Right cardiac atrium (tissue), 5 donors: ENCODE measurements around the gene COL9A1. TPM values are rescaled to one million over a fixed set of nuclear protein-coding genes. Genes with fewer than 3 reads are reported as not detected.
A peak's percentile ranks its signal among the peaks of the same experiment; 100 is the strongest.

ENCODE experiments used
- ATAC-seq, 2 donors: fragments of 200-7000 bp; cut with Tn5 transposase; one replicate each; pipeline versions ENCODE4 v1.8.0 to v1.9.1; 2020; ENCODE audit warnings: moderate library complexity in 2 of 2, mild to moderate bottlenecking in 1 of 2
- DNase-seq, 3 donors: peaks; one replicate each; pipeline ENCODE4 v3.0.0-alpha.2; 2020
- H3K27ac ChIP-seq: one replicate; pipeline ENCODE4 v1.5.1; 2013; ENCODE audit warnings: mild to moderate bottlenecking, low read length, control low read depth, moderate library complexity
- H3K27me3 ChIP-seq: one replicate; pipeline ENCODE4 v1.6.1; 2013; ENCODE audit not compliant: control insufficient read depth, insufficient read depth
- H3K4me1 ChIP-seq: one replicate; pipeline ENCODE4 v1.6.1; 2013; ENCODE audit warnings: low read length; ENCODE audit not compliant: control insufficient read depth, insufficient read depth
- H3K4me3 ChIP-seq: one replicate; pipeline ENCODE4 v1.5.1; 2013; ENCODE audit warnings: low read length, control low read depth
- H3K9me3 ChIP-seq: one replicate; pipeline ENCODE4 v1.6.1; 2013; ENCODE audit warnings: low read length; ENCODE audit not compliant: control insufficient read depth
- WGBS: extraction: QIAGEN DNeasy Blood & Tissue Kit; methylation state at CpG from one replicate; pipeline ENCODE4 v1.1.7; 2013; 5-methylcytosine and 5-hydroxymethylcytosine counted together
- intact Hi-C, 4 donors: fragments of 100-400 bp; cut with DNase I; formaldehyde crosslinking; loops; one replicate each; pipeline versions ENCODE4 v1.11.0 to v1.14.0; 2022 to 2023
- polyA plus RNA-seq: library from polyadenylated mRNA; stranded (reverse); fragments of 200-250 nt; gene quantifications from one replicate; pipeline ENCODE4 v1.2.3, GENCODE V29; 2013
- total RNA-seq, 4 donors: library from RNA; stranded (reverse); fragmentation: NEBNext Ultra II Directional; extraction: Animal tissue kit (Norgen Biotek cat#: 25700); gene quantifications; one replicate each; pipeline ENCODE4 v1.2.1, GENCODE V29; 2021
- donor health status: healthy with polysubstance abuse.
- donor health status: DM: no; HTN: yes; CAD: no.
- donor health status: DM: no; HTN: no; CAD: no.
- donor health status: DM: no; HTN: yes; CAD: no; lungs with severe emphysema.
- donor health status: DM: yes; HTN: yes; CAD: no.

COL9A1 gene
- total and polyA plus RNA-seq, 5 donors, result 1.9 to 14.3 (median 4.9) TPM

- WGBS, result 35% methylated on average over 2 of the region's 2 CpGs
- intact Hi-C loops, result no loop called here
- Histone ChIP-seq H3K27me3 (no peaks in the 10 kb centered on the region), H3K4me1 (no peaks in the 10 kb centered on the region), H3K4me3 (no peak overlapping the region), H3K9me3 (no peaks in the 10 kb centered on the region), H3K27ac (no peak overlapping the region)
- DNase-seq, result no peak
- no peak for ATAC-seq
These were observed 13.6 kb downstream of the COL9A1 start for GRCh38 chr6:70289299-70289698.

- no peak overlapping the region for H3K27ac ChIP-seq
- H3K4me3 ChIP-seq, result no peak overlapping the region
- DNase-seq (no peak), ATAC-seq (no peak)
- intact Hi-C loops, result no loop called here
- no peaks in the 10 kb centered on the region for H3K9me3 ChIP-seq
- no peaks in the 10 kb centered on the region for H3K27me3 ChIP-seq
- WGBS, result 79% methylated on average over 5 of the region's 5 CpGs
- no peaks in the 10 kb centered on the region for H3K4me1 ChIP-seq
These were observed 16.0 kb downstream of the COL9A1 start for GRCh38 chr6:70286905-70287304.

GRCh38 chr6:70285201-70285600 is 17.7 kb downstream of the COL9A1 start:
- DNase-seq (no peak), ATAC-seq (no peak)
- Histone ChIP-seq H3K9me3 (no peaks in the 10 kb centered on the region), H3K27ac (no peak overlapping the region), H3K27me3 (no peaks in the 10 kb centered on the region), H3K4me1 (no peaks in the 10 kb centered on the region), H3K4me3 (no peak overlapping the region)
- WGBS, result 82% methylated on average over 4 of the region's 4 CpGs
- intact Hi-C loops, result no loop called here

GRCh38 chr6:70282919-70283461 is 19.9 kb downstream of the COL9A1 start:
- no peaks in the 10 kb centered on the region for H3K9me3 ChIP-seq
- H3K27ac ChIP-seq, result no peak overlapping the region
- H3K4me1 ChIP-seq, result no peaks in the 10 kb centered on the region
- intact Hi-C loops, result no loop called here
- H3K27me3 ChIP-seq, result no peaks in the 10 kb centered on the region
- peak overlapping the region; percentile 34 for H3K4me3 ChIP-seq
- DNase-seq (peak in 2 of 3 donors; percentile 43 to 67), ATAC-seq (peak; percentile 55 to 57)
- WGBS, result 6% methylated on average over 31 of the region's 31 CpGs

GRCh38 chr6:70282312-70282918 is 20.5 kb downstream of the COL9A1 start:
- DNase-seq, result peak; percentile 37 to 83 (median 81)
- Histone ChIP-seq H3K27ac (no peak overlapping the region), H3K4me3 (peak overlapping the region; percentile 34), H3K27me3 (no peaks in the 10 kb centered on the region), H3K9me3 (no peaks in the 10 kb centered on the region), H3K4me1 (no peaks in the 10 kb centered on the region)
- WGBS, result 2% methylated on average over 39 of the region's 39 CpGs
- peak; percentile 74 to 83 for ATAC-seq
- intact Hi-C loops, result no loop called here

GRCh38 chr6:70281923-70282311 is 21.0 kb downstream of the COL9A1 start:
- Histone ChIP-seq H3K9me3 (no peaks in the 10 kb centered on the region), H3K4me3 (no peak overlapping the region), H3K27me3 (no peaks in the 10 kb centered on the region), H3K4me1 (no peaks in the 10 kb centered on the region), H3K27ac (no peak overlapping the region)
- ATAC-seq (no peak), DNase-seq (no peak)
- WGBS, result 27% methylated on average over 8 of the region's 8 CpGs
- intact Hi-C loops, result no loop called here

- no peak overlapping the region for H3K4me3 ChIP-seq
- intact Hi-C loops, result no loop called here
- WGBS, result 50% methylated on average over 15 of the region's 15 CpGs
- H3K27me3 ChIP-seq, result no peaks in the 10 kb centered on the region
- no peaks in the 10 kb centered on the region for H3K9me3 ChIP-seq
- no peak for ATAC-seq
- DNase-seq, result peak in 2 of 3 donors; percentile 29 to 48
- H3K4me1 ChIP-seq, result no peaks in the 10 kb centered on the region
- H3K27ac ChIP-seq, result no peak overlapping the region
These were observed 22.5 kb downstream of the COL9A1 start for GRCh38 chr6:70280400-70280853.

- Histone ChIP-seq H3K27me3 (no peaks in the 10 kb centered on the region), H3K4me1 (no peaks in the 10 kb centered on the region), H3K27ac (no peak overlapping the region), H3K4me3 (no peak overlapping the region), H3K9me3 (no peaks in the 10 kb centered on the region)
- peak; percentile 62 to 79 for ATAC-seq
- WGBS, result 52% methylated on average over 2 of the region's 2 CpGs
- intact Hi-C loops, result no loop called here
- no peak for DNase-seq
These were observed 25.4 kb downstream of the COL9A1 start for GRCh38 chr6:70277470-70277869.

- Histone ChIP-seq H3K9me3 (no peaks in the 10 kb centered on the region), H3K4me1 (no peaks in the 10 kb centered on the region), H3K27me3 (no peaks in the 10 kb centered on the region), H3K4me3 (no peak overlapping the region), H3K27ac (no peak overlapping the region)
- DNase-seq (no peak), ATAC-seq (no peak)
- intact Hi-C loops, result no loop called here
- WGBS, result 86% methylated on average over 4 of the region's 4 CpGs
These were observed 28.5 kb downstream of the COL9A1 start for GRCh38 chr6:70274338-70274737.

GRCh38 chr6:70272071-70272470 is 30.8 kb downstream of the COL9A1 start:
- DNase-seq (no peak), ATAC-seq (no peak)
- Histone ChIP-seq H3K4me1 (no peaks in the 10 kb centered on the region), H3K4me3 (no peak overlapping the region), H3K9me3 (no peaks in the 10 kb centered on the region), H3K27ac (no peak overlapping the region), H3K27me3 (no peaks in the 10 kb centered on the region)
- intact Hi-C loops, result no loop called here
- WGBS, result 53% methylated on average over 2 of the region's 2 CpGs

GRCh38 chr6:70270287-70271005 is 32.4 kb downstream of the COL9A1 start:
- H3K4me1 ChIP-seq, result no peaks in the 10 kb centered on the region
- no peak for ATAC-seq
- no peaks in the 10 kb centered on the region for H3K27me3 ChIP-seq
- no peak for DNase-seq
- H3K27ac ChIP-seq, result no peak overlapping the region
- H3K9me3 ChIP-seq, result no peaks in the 10 kb centered on the region
- intact Hi-C loops, result no loop called here
- WGBS, result 77% methylated on average over 8 of the region's 8 CpGs
- no peak overlapping the region for H3K4me3 ChIP-seq
